AG04449 (cell line): Measurements from ENCODE around the gene S1PR4.

ENCODE experiments used
- CTCF ChIA-PET: fragments of 350-600 bp; formaldehyde crosslinking; extraction: SDS; loops from one replicate; lab custom pipeline; 2021; ENCODE audit warnings: antibody characterized with exemption; lab: Yijun Ruan, JAX
- POLR2A ChIA-PET: fragments of 400-600, 350-600 bp; formaldehyde crosslinking; extraction: SDS; loops from one replicate; lab custom pipeline; 2020; ENCODE audit warnings: antibody characterized with exemption, inconsistent platforms; lab: Yijun Ruan, JAX
- DNase-seq: peaks from one replicate; pipeline ENCODE4 v3.0.0-alpha.2; 2010; ENCODE audit warnings: low read depth, low spot score
- H3K4me3 ChIP-seq: 2 replicates; pipeline ENCODE4 v1.5.1; 2011; ENCODE audit warnings: low read depth, mild to moderate bottlenecking, control low read depth, low read length
- TF ChIP-seq, protein P1 (sequence below): IDR thresholded peaks from one replicate; pipeline ENCODE4 v1.5.1; 2011; ENCODE audit warnings: mild to moderate bottlenecking, moderate library complexity, low read length, control low read depth, inconsistent platforms; ENCODE audit not compliant: insufficient read depth; ENCODE audit errors: missing control alignments

The S1PR4 gene

DNA sequence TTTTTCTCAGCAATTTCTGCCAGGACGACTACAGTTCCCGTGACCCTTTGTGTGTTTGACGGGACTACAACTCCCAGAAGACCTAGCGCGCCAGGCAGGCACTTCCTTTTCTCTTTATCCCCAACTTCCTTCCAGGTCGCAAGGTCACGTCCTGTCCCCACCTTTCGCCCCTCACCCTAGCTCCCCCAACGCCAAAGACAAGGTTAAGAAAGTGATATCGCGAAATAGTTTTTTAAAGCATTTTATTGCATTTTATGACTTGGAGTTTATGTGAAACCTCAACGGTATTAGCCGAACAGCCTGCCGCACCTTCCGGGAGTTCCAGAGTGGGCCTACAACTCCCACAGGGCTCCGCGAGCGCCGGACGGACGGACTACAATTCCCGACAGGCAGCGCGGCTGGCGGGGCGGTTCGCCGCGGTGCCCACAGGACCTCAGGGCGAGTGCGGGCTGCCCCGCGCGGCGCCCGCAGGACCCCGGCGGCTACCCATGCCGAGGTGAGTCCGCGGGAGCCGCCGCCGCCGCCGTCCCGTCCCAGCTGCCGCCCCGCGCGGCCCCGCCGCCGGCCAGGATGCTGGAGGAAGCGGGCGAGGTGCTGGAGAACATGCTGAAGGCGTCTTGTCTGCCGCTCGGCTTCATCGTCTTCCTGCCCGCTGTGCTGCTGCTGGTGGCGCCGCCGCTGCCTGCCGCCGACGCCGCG, 7.0 kb downstream of the S1PR4 start, which contains the start of gene NCLN:
NCLN (plus strand) TSS at position 470 of the 699 bp plus-strand sequence; CDS start at position 571, 101 bp downstream.
- DNase-seq, result peak; percentile 53
- TF ChIP-seq, protein P1, sequence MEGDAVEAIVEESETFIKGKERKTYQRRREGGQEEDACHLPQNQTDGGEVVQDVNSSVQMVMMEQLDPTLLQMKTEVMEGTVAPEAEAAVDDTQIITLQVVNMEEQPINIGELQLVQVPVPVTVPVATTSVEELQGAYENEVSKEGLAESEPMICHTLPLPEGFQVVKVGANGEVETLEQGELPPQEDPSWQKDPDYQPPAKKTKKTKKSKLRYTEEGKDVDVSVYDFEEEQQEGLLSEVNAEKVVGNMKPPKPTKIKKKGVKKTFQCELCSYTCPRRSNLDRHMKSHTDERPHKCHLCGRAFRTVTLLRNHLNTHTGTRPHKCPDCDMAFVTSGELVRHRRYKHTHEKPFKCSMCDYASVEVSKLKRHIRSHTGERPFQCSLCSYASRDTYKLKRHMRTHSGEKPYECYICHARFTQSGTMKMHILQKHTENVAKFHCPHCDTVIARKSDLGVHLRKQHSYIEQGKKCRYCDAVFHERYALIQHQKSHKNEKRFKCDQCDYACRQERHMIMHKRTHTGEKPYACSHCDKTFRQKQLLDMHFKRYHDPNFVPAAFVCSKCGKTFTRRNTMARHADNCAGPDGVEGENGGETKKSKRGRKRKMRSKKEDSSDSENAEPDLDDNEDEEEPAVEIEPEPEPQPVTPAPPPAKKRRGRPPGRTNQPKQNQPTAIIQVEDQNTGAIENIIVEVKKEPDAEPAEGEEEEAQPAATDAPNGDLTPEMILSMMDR, result no peak
- peak within 1 kb of the TSS; percentile 86 for H3K4me3 ChIP-seq
- CTCF ChIA-PET, result interaction anchor here (0.7 to 4.9 kb wide), 4 partner anchors 56 to 234 kb away, joined by 3 to 16 read pairs (median 8); no protein-coding TSS in a partner anchor
- POLR2A ChIA-PET, result no interaction called here

DNA sequence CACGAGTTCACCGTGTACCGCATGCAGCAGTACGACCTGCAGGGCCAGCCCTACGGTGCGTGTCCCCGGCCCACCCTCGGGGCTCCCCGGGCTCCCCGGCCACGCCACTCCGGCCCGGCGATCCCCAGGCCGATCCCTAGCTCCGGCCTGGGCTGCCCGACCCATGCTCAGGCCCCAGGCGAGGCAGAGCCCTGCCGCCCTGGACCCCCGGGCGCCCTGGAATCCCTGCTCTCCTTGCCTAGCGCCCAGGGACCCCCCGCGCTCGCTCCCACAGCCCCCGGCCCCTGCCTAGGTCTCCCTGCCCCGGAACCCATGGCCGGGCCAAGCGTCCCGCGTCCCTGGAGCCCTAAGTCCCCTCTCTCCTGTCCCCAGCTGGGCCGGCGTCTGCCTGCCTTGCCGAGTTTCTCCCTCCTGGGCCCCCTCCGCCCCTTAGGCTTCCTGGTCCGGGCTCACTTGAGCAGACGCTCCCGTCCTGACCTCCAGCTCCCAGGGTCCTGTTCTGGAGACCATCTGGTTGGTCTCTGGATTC, 7.7 kb downstream of the S1PR4 start:
- DNase-seq, result no peak
- TF ChIP-seq, protein P1, result no peak
- CTCF ChIA-PET, result interaction anchor here (0.7 to 4.9 kb wide), 2 partner anchors 57 to 110 kb away, joined by 3 to 16 read pairs; no protein-coding TSS in a partner anchor
- POLR2A ChIA-PET, result no interaction called here
- peak overlapping the region; percentile 86 for H3K4me3 ChIP-seq

DNA sequence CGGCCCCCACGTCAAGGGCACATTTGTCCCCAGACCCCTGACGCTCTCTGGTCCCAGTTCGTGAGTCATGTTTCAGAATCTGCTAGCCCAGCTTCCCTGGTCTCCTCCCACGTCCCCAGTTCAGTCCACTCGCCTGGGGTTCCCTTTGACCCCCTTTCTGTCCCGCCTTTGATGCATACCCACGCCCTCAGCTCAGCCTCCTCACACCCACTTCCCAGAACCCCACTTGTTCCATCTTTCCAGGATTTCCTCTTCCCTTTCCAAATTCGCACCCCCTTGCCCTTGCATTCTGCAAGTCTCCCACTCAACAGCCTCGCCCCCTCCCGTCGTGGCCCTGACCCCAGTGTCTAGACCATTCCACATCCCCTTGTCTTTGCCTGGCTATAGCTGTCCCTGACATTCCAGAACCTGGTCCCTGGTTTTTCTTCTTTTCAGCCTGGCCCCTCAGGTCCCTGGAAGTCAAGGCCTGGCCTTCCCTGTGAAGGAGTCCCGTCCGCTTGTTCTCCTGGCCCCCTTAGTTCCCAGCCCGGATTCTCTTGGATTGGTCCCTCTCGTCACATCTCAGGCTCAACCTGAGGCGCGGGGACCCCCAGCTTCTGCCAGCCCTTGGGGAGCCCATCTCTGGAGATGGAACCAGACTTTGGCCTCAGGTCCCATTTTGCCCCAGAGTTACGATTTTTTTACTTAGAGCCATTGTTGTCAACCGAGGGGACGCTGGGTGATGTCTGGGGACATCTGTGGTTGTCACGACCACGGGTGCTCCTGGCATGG, 8.5 kb downstream of the S1PR4 start:
- ChIA-PET POLR2A (no interaction called here), CTCF (interaction anchor here (4.9 kb wide), 1 partner anchor 58 kb away, joined by 16 read pairs; no protein-coding TSS in a partner anchor)
- DNase-seq, result no peak
- H3K4me3 ChIP-seq, result peak overlapping the region; percentile 86
- TF ChIP-seq, protein P1, result no peak

DNA sequence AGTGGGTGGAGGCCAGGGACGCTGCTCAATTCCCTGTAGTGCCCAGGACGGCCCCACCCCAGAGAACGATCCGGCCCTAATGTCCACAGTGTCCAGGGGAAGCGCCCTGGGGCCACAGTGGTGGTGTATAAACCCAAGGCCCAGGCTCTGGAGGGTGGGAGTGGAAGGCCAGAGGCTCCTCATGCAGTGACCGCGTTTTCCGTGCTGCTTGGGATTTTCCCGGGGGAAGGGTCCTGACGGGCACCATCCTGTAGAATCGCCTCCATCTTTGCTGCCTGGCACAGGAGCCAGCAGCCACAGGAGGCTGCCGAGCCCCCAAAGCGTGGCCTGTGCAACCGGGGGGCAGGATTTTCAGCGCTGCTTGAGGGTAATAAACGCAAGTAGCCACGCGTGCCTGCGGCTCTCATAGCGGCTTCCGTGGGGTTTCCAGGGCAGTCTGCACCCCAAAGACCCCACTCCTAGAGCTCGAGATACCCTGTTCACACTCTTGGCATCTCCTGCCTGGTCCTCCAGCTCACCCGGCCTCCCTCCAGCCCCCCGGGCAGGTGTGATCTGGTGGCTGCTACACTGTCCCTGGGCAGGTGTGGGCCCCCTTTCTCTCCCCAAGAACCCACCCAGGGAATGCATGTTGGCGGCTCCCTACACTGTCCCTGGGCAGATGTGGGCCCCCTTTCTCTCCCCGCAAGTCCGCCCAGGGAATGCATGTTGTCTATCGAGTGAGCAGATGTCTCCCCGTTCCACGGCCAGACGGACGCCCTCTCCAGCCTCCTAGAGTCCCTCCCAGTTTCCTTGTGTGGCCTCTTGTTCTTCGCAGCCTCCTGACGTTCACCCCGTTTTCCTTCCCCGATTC, 9.3 kb downstream of the S1PR4 start:
- TF ChIP-seq, protein P1, result no peak
- no peak for DNase-seq
- POLR2A ChIA-PET, result no interaction called here
- CTCF ChIA-PET, result no interaction called here
- H3K4me3 ChIP-seq, result peak overlapping the region; percentile 86; the same call in 1 of the 2 replicates

- POLR2A ChIA-PET, result no interaction called here
- CTCF ChIA-PET, result interaction anchor here (1.1 kb wide), 1 partner anchor 238 kb away, joined by 3 read pairs; no protein-coding TSS in a partner anchor
- TF ChIP-seq, protein P1, result no peak
- H3K4me3 ChIP-seq, result no peak overlapping the region
- DNase-seq, result no peak
These were observed 10.3 kb downstream of the S1PR4 start for GRCh38 chr19:3188627-3189596.
